ENCODE results near the gene ALDH3A1.

DNA sequence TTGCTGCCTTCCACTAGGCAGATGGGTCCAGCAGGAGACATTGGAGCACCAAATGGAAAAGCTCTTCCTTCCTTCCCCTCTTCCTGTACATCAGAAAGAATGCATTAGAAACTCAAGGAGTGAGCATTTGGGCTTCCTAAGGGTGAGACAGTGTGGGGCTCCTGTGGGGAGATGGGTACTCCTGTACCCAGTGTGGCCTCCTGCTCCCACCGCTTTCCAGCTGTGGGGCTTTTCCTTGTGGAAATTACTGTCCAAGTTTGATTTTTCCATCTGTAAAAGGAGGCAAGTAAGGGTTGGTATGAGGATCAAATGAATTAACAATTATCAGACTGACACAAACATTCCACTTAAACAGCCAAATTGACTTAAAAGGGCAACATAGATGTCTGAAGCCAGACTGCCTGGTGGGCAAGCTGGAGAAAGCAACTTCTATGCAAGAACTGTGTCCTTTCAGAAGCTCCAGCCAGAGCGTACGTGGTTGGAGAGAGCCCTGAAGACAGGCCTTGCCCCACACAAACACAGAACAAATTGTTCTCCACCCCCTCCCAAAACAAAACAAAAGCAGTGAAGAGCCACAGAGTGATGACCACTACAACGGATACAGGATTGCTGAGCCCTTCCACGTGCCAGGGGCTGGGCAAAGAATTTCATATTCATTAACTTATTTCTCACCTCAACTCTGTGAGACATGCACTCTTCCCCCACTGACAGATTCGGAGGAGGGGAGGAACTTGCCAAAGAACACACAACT lies 23.1 kb upstream of the ALDH3A1 start:
- TF ChIP-seq CTCF (IDR thresholded peaks at IDR 0.05; ENCODE audit: low read depth, low read length, poor library complexity, severe bottlenecking): no peak
- TF ChIP-seq EZH2phosphoT487 (IDR thresholded peaks at IDR 0.05; ENCODE audit: borderline replicate concordance, low read length): no peak
